ENCODE measurements around the gene TMEM198. TPM values are rescaled to one million over a fixed set of nuclear protein-coding genes. Genes with fewer than 3 reads are reported as not detected.

Gene TMEM198
- total and polyA plus RNA-seq, 2 donors (not counting 3 experiments of a cell fraction or from before 2014, with no cell fraction given) = not detected

- DNase-seq (ENCODE audit: low read depth, low spot score) (no peak), FAIRE-seq (no peak)
- no peaks in the 10 kb centered on the region for H3K9me1 ChIP-seq (replicated peaks; ENCODE audit: control insufficient read depth, extremely low read depth, insufficient read depth, low read length)
- H3K4me1 ChIP-seq (ENCODE audit: control insufficient read depth, extremely low read depth, insufficient read depth, low read length) = no peaks in the 10 kb centered on the region
- no peak overlapping the region for H3K4me3 ChIP-seq (replicated peaks in 1 of 3; ENCODE audit: insufficient read depth in 1 of 3, low read depth in 1 of 3, low read length in 3 of 3)
- no peak overlapping the region for H3K9ac ChIP-seq (replicated peaks; ENCODE audit: extremely low read depth, insufficient read depth, low read length)
- ChIA-PET POLR2A (no interaction called here), CTCF (interaction anchor here (2.8 kb wide), 1 partner anchor 13 kb away, joined by 14 read pairs; no protein-coding TSS in a partner anchor)
- H2AFZ ChIP-seq (ENCODE audit: low read depth, low read length) = no peak overlapping the region
- H3K4me2 ChIP-seq (ENCODE audit: insufficient read depth, low read length) = no peak overlapping the region
- no peak overlapping the region for H3K27ac ChIP-seq (ENCODE audit: insufficient read depth, low read depth, low read length)
- H3K36me3 ChIP-seq (ENCODE audit: control insufficient read depth in 2 of 2, extremely low read depth in 1 of 2, insufficient read depth in 2 of 2, low read length in 2 of 2) = no peaks in the 10 kb centered on the region
- H3K79me2 ChIP-seq (ENCODE audit: control insufficient read depth, insufficient read depth, low read length) = no peaks in the 10 kb centered on the region
- TF ChIP-seq CTCF (IDR thresholded peaks at IDR 0.05; ENCODE audit: extremely low read depth in 1 of 2, insufficient read depth in 1 of 2, low read depth in 1 of 2, low read length in 2 of 2) (no peak), MYC (IDR thresholded peaks at IDR 0.05; ENCODE audit: low read depth, low read length) (no peak), JUN (IDR thresholded peaks at IDR 0.05; ENCODE audit: borderline replicate concordance, insufficient read depth, insufficient read length, low read depth) (no peak), FOS (IDR thresholded peaks at IDR 0.05; ENCODE audit: borderline replicate concordance, insufficient read depth, low read length) (no peak), POLR2A (IDR thresholded peaks at IDR 0.05; ENCODE audit: low read depth, low read length) (no peak), POLR2AphosphoS5 (IDR thresholded peaks at IDR 0.05; ENCODE audit: insufficient read depth, low read depth, low read length) (no peak), MAX (IDR thresholded peaks at IDR 0.05; ENCODE audit: insufficient read depth, insufficient read length) (no peak), EZH2 (IDR thresholded peaks at IDR 0.05; ENCODE audit: borderline replicate concordance, low read depth, low read length, severe bottlenecking) (no peak), GATA2 (IDR thresholded peaks at IDR 0.05; ENCODE audit: insufficient read depth, insufficient read length, low read depth, low read length) (no peak)
- intact Hi-C loops (cut with micrococcal nuclease) (no loop called here), dilution Hi-C loops (cut with MboI; ENCODE audit: extremely low pct_ligation_motif_present, low sequenced_read_pairs) (no loop called here)
- no peaks in the 10 kb centered on the region for H4K20me1 ChIP-seq (replicated peaks; ENCODE audit: control insufficient read depth, extremely low read depth, insufficient read depth, low read length)
- H3K27me3 ChIP-seq (ENCODE audit: control insufficient read depth in 2 of 2, insufficient read depth in 2 of 2, low read length in 2 of 2) = peaks cover 22 to 35% of the 10 kb centered on the region in 2 experiments
- BruUV-seq (replicated peaks) = no TSS peak
- no peaks in the 10 kb centered on the region for H3K9me3 ChIP-seq (replicated peaks; ENCODE audit: control insufficient read depth, insufficient read depth, low read length)
Measured at GRCh38 chr2:219573166-219573565, 29.3 kb downstream of the TMEM198 start.
